GM18909 (cell line): ENCODE data around the gene HTRA3.

ENCODE experiments used
- ATAC-seq: cut with Tn5 transposase; IDR thresholded peaks from one replicate; pipeline ENCODE4 v1.9.1; 2021; ENCODE audit warnings: mild to moderate bottlenecking; ENCODE audit not compliant: unreplicated experiment, poor library complexity

The HTRA3 gene

DNA sequence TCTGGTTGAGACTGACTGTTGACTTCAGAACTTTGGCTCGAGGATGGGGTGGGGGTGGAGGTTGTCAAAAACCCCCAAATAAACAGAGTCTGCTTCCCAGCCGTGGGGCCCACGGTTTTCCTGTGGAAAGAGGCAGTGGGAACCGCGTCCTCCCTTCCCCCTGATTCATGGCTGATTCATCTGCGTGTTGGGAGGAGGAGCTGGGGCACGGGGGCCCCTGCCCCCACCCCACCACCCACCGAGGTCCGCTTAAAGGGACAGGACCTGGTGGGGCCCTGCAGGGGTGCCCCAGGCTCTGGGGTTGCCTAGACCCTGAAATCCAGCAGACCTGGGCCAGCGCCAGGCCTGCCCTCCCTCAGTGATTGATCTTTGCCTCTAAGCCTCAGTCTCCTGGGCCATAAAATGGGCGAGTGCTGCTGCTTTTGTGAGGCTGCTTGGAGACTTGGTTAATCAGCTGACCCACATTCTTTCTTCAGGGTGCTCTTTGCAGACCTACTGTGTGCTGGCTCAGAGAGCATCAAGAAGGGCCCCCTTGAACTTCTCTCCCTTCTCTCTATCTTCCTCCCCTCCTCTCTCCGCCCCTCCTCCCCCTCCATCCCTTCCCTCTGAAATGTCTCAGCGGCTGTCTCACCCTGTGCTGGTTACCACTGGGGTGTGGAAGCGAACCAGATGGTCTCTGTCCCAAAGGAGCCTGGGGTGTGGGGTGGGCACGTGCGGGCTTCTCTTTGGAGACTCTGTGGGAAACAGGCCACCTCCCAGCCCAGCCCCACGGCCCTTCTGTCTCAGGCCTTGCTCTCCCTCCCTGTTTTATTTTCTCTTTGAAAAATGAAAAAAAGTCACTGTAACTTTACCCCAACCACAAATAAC lies 9.1 kb downstream of the HTRA3 start:
- ATAC-seq: no peak

DNA sequence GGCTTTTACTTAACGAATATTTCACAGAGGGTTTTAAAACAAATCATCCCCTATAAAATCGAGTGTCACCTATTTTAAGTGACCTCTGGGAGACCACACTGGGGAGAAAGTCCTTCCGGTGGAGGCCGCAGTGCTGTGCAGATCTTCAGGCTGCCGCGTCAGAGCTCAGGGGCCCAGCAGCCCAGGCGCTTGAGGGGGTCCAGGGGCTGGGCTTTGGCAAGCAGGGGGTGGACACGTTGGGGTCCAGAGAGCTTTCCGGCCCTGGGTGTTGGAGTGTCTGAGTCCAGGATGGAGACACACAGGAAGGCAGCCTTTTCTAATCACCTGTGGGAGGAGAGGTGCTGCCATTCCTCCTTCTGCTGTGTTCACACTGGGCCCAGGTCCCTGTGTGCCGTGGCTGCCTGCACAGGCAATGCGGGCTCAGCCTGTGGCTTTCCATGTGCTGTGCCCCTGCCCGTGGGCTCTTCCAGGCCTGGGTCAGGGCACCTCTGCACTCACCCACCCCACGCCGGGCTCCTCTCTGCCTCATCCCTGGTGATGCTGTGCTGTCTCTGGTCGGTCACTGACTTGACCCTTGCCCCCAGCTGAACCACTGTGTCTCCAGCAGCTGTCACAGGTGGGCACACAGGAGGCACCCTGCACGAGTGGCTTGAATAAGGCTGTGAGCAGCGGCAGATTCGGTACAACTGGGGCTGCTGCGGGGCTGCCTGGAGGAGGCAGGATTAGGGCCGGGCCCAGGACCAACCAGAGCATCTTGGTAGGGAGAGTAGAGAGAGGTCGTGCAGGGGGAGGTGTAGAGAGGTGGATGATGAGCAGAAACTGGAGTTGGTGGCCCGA lies 10.0 kb downstream of the HTRA3 start:
- no peak for ATAC-seq

DNA sequence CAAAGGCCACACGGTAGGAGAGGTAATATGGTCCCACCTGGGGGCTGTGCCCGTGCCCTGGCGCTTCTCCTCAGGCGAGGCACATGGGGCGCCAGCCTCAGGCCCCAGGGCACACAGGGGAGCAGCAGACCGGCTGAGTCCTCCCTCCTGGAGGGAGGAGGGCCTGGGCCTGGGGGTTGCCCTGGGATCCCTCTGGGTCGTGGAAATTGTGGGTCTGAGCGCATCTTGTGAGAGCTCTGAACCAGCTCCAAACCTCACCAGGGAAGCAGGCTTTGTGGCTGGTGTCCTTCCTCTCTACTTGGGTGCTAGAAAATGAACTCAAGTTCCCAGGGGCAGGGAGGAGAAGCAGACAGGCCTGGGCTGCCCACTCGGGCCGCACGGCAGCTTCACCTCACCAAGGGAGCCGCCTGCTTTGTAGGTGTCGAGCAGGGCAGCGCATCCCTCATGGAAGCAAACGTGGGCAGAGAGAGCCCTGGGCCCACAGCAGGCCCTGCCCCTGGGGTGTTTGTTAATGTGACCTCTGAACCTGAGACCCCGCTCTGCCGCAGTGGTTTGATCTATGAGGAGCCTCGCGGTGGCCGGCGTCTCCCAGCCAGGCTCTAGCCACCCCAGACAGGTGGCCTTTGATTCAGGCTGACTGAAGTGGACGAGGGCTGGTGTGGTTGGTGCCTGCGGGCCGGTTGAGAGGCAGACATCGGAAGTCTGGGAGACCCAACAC lies 10.8 kb downstream of the HTRA3 start:
- no peak for ATAC-seq

DNA sequence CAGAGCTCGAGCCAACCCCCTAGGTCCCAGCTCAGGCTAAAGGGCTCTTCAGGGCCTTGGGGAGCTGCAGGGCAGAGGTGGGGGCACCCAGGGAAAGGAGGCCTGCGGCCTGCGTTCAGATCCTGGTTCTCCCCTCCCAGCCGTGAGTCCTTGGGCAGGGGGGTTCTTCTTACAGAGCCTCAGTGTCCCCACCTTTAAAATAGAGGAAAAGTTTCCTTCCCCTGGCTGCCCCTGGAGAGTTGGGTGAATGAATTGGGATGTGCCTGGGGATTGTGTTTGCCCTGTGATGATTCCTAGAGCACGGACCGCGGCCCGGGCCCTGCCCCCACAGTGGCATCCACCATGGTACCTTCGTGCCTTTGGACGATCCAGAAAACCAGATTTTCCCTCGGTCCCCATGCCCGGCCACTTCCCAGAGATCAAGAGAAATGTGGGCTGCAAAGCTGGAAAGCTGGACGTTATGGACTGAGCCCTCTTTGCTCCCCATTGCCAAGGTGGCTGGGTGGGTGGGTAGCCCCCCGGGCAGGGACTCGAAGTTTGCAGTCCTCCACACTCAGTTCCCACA lies 11.4 kb downstream of the HTRA3 start:
- ATAC-seq: no peak

DNA sequence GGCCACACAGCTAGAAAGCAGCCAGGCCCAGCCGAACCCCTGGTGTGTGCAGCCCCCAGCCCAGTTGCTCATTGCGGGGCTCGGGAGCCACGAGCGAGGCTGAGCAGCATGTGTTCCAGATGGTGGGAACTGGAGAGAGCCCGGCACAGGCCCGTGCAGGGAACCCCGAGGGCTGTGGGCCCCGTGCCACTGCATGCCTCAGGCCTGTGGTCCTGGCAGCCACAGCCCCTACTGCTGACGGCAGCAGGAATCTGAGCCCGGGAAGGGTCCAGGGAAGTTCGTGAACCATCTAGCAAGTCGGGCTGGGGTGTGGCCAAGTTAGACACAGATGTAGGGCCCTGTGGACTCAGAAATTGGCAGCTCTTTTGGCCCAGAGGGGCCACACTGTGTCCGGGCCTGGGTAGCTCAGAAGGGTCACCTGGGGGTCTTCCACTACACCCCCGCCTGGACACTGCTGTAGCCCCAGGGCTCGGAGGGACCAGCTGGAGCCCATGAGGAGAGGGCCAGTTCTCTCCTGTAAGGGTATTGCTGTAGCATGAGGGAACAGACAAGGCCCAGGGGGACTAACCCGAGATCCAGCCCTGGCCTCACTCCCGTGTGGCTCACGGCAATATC lies 12.1 kb downstream of the HTRA3 start:
- no peak for ATAC-seq

DNA sequence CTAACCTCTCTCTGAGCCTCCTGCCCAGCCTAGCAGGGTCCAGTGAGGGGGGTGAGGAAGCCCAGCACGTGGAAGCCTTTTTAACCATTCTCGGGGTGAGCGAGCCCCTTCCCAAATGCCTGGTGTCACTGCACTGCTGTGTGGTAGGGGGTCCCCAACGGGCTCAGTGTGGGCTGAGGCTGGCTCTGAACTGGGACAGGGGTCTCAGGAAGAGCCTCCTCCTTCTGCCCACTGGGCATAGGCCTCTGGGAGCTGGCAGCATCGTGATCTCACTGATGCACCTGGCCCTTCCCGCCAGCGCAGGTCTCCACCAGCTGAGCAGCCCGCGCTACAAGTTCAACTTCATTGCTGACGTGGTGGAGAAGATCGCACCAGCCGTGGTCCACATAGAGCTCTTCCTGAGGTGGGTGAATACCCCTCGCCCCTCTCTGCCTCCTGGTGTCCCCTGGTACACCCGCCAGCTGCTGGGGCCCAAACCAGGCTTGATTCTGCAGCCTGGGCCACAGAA lies 12.6 kb downstream of the HTRA3 start:
- ATAC-seq: no peak

DNA sequence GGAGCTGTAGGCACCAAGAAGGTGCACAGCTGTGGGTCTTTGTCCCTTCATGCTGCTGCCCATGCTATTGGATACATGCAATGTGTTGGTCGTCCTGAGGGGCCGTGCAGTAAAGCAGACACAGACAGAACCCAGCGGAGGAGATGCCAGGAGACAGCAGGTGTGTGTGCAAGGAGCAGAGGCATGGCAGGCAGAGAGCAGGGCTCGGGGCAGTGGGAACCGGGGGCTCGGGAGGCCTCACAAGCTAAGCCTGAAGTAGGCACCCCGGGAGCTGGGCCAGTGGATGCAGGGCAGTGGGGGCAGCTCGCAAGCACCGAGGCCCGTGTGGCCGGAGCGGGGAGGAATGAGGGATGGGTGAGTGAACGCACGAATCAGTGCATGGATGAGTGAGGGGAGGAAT lies 13.2 kb downstream of the HTRA3 start:
- ATAC-seq: no peak

DNA sequence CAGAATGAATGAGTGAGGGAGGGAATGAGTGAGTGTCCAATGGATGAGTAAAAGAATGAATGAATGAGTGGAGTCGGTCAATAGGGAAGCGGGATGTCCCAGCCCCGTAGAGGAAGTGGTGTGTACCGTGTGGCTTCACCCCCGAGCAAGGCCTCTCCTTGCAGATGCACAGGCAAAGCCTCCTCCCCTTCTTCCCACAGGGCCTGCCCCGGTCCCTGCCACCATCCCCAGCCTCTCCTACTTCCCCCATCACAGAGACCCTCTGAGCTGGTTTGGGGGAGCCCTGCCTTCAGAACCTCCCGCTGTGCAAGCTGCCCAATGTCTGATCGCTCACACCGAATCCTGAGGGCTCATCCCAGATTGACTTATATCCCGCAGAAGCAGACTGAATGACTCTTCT lies 13.6 kb downstream of the HTRA3 start:
- no peak for ATAC-seq

DNA sequence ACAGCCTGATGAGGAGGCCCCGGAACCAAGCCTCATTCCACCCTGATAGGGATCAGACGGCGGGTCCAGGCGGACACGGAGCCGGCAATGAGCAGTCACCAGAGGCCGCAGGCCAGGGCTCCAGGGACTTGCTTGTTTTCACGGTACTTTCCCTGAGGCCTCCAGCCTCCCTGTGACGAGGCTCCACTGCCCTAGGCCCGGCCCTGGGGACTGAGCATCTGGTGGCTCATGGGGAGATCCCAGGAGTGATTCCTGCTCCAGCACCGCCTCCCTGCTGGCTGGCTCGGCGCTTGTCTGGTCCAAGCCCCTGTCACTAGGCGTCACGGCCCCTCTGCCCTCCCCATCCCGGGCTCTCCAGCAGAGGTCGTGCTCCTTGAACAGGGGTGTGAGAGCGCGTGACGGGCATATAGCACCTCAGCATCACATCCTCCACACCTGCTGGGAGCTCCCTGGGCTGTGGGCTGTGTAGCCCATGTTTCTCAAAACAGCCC lies 14.1 kb downstream of the HTRA3 start:
- ATAC-seq: no peak

DNA sequence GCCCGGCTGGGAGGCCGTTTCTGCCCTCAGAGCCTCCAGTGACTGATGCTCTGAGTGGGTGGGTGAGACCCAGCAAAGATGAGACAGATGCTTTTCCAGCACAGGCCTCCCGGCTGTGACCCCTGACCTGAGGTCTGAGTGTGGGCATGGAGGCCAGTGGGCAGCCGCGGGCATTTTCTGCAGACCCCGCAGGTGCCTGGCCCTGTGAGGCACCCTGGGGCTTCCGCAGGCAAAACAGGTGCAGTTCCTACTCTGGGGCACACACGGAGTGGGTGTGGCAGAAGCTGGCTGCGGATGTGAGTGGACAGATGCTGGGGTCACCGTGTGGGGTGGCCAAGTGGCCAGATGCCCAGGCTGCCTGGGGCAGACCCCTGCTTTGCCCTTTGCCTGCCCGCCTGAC lies 14.8 kb downstream of the HTRA3 start:
- ATAC-seq: no peak

DNA sequence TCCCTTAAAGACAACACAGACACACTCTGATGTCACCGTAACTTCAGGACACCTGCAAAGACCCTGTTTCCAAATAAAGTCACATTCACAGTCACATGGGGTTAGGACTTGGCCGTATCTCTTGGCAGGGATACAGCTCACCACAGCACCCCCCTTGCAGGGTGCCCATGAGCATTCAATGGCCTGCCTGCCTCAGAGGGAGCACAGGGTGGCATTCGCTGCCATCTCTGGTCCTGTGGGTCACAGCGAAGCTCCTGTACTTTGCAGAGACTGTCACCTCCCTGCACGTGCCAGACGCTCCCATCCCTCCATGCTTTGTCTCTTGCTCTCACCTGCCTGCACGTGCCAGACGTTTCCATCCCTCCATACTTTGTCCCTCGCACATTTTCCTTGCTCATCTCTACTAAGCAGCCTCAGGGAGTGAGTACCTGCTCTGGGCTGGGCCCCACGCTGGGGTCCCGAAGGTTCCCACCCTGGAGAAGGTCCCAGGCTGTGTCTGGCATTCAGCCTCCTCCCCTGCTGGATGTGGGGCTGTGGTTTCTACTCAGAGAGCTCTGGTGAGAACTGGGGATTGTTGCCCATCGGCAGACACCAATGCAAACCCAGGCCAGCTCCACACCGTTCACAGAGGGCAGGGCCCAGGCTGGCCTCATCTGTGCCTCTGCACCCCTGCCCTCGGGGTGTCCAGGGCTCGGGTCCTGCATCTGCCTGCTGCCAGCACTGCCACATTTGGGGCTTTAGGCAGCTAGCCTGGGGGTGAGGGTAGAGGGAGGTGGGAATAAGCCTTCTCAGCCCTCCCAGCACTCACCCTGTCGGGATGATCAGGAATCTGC lies 15.8 kb downstream of the HTRA3 start:
- ATAC-seq: no peak

DNA sequence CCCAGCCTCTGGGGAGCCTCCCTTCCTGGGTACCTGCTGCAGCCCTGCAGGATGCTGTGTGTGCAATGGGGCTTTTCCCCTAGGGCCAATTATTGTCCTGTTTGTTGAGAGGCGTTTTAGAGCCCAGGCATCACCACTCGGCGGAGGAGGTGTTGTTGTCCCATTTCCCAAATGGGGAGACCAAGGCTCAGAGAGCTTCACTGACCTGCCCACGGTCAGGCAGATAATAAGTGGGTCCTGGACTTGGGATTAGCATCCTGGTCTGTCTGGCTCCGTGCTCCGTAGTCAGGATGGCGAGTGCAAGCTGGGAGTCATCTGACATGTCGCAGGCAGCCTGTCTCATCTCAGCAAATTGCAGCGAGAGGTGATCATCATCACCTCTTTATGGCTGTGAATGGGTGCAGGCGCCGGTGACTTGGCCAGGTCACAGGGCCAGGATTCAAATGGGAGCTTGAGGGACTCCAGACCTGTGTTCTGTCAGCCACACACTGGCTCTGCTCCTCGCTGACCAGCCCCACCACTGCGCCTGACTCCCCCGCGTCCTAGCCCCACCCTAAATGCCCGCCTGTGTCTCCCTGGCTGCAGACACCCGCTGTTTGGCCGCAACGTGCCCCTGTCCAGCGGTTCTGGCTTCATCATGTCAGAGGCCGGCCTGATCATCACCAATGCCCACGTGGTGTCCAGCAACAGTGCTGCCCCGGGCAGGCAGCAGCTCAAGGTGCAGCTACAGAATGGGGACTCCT lies 16.6 kb downstream of the HTRA3 start:
- no peak for ATAC-seq

DNA sequence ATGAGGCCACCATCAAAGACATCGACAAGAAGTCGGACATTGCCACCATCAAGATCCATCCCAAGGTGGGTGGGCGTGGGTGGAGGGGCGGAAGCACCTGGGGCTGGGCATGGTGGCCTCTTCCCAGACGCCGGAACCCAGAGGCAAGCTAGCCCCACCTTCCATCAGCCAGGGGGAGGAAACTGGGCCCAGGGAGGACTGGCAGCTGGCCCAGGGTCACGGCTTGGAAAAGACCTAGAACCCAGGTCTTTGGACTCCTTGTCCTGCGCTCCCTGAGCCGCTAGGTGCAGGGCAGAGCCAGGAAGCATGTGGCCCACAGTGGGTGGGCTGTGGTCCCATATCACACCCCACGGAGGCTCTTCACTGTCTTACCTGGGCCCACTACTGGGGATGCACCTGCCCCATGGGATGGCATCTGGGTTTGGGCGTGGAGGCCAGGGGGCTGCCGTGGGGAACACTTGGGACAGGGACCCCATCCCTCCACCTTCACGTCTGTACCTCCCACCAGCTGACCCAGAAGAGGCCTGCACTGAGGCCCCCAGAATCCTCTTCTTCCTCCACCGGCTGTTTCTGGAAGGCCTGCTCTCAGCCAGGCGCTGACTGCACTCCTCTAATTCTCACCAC lies 17.3 kb downstream of the HTRA3 start:
- ATAC-seq: no peak

DNA sequence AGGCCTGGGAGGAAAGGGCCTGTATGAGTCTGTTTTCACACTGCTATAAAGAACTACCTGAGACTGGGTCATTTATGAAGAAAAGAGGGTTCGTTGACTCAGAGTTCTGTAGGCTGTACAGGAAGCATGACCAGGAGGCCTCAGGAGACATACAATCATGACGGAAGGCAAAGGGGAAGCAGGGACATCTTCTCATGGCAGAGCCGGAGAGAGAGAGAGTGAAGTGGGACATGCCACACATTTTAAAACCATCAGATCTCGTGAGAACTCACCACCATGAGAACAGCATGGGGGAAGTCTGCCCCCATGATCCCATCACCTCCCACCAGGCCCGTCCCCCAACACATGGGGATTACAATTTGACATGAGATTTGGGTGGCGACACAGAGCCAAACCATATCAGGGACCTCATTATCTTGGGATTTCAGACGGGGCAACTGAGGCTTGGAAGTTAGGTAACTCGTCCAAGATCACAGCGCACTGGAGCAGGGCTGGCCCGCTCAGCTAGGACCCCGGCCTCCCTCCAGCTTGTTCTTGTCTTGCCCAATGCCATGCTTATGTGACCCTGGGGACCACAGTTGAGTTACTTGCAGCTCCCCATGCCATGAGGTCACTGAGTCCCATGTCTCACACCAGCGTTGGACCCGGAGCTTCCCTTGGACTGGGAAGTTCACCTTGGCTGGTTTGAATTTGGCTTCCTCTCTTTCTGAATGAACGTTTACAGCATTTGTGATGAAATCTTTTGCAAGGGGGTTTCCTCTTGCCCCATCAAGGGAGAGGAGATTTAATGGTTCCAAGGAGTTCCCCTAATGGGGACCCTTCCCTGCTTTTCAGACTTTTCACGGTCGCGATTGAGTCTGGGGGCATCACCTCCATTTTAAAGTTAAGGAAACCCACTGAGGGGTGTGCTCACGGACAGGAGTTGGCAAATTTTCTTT lies 18.1 kb downstream of the HTRA3 start:
- ATAC-seq: no peak

DNA sequence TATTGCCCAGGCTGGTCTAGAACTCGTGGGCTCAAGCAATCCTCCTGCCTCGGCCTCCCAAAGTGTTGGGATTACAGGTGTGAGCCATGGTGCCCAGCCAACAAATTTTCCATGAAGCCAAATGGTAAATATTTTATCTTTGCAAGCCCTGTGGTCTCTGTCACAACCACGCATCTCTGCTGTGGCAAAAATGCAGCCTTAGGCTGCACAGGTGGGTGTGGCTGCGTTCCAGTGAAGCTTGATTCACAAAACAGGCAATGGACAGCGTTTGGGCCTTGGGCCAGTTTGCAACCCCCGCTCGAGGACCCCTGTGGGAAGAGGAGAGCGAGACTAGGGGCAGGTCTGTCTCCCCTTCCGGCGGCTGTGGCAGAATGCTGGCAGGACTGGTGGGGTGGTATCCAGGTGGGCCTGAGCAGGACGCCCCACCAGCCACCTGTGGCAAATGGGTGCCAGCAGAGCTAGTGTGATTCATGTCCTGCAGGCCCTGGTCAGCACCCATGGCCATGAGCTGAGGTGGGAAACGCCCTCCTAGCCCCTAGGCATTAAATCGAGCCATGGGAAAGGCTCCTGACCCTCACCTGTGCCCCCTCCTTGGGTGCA lies 19.7 kb downstream of the HTRA3 start:
- no peak for ATAC-seq

DNA sequence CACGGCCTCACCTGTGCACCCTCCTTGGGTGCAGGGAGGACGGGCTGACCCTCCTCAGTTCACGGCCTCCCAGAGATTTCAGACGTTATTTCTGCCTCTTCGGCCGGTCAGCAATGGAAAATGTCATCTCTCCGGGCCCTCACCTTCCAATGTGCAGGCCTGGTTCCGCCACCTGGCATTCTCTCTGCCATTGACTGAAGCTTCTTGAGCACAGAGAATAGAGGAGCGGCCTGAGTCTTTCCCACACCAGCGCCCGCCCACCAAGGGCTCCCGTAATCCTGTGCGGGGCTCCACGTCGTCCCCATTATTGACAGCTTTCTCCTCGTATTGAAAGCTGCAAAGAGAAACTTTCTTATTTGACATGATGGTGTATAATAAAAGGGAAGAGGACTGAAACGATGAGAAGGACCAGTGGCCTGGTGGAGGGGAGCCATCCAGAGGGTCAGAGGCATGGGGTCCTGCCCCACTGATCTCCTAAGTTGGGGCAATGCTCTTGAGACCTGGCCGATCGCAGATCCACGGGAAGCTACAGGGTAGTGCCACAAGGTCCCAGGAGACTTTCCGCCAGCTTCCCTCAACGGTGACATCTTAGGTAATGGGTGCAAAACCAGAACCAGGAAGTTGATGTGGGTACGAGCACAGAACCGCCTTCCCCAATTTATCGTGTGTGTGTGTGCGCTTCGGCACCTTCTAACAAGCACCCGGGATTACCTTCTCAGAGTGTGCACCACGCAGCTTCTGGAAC lies 20.6 kb downstream of the HTRA3 start:
- ATAC-seq: no peak
